Activated CD4-positive, alpha-beta T cell treated with anti-CD3 and anti-CD28 coated beads for 36 hours (primary cell): ENCODE data around the gene SUMF2. TPM values are rescaled to one million over a fixed set of nuclear protein-coding genes. Genes with fewer than 3 reads are reported as not detected.

Experiments
- total RNA-seq, 2 experiments: library from RNA; stranded (reverse); gene quantifications; one replicate each; pipeline ENCODE4 v1.2.3, GENCODE V29; 2021

The SUMF2 gene
- total RNA-seq, 2 experiments from 2014 or later, result 117 to 128 TPM

Other genes with a start within 250 kb of the SUMF2 start
- gene SEPTIN14, start 201.5 kb upstream of the SUMF2 start, total RNA-seq, result not detected
- gene ZNF713, start 176.8 kb upstream of the SUMF2 start, total RNA-seq, result 1 to 10 TPM; 1.2 to 2.2 TPM
- 10 to 100 TPM; 16.6 to 26.8 TPM for gene MRPS17, start 112.4 kb upstream of the SUMF2 start, total RNA-seq
- gene NIPSNAP2, start 99.7 kb upstream of the SUMF2 start, total RNA-seq, result 10 to 100 TPM; 60.5 to 69.8 TPM
- gene PSPH, start 12.8 kb upstream of the SUMF2 start, total RNA-seq, result 10 to 100 TPM; 24.4 to 30.3 TPM
- 100 to 1,000 TPM; 182 to 237 TPM for gene CCT6A, start 12.5 kb upstream of the SUMF2 start, total RNA-seq
- 1 to 10 TPM; 1.2 to 1.6 TPM for gene PHKG1, start 28.7 kb downstream of the SUMF2 start, total RNA-seq
- gene CHCHD2, start 42.2 kb downstream of the SUMF2 start, total RNA-seq, result 100 to 1,000 TPM; 537 to 693 TPM
- not detected for gene NUPR2, start 52.1 kb downstream of the SUMF2 start, total RNA-seq